Sigmoid colon (tissue), 4 donors: ENCODE data around the gene RHOH.

Experiments used
- CTCF ChIP-seq, 4 experiments: fragments of 450-650 bp in 3 of 4; fragments of 200-600 bp in 1 of 4; IDR thresholded peaks; one replicate each; pipeline ENCODE4 v1.5.1; 2016 to 2019; ENCODE audit warnings: antibody characterized with exemption in 4 of 4, mild to moderate bottlenecking in 3 of 4, moderate library complexity in 2 of 4
- POLR2A ChIP-seq, 2 donors: fragments of 450-650 bp; IDR thresholded peaks; one replicate each; pipeline ENCODE4 v1.6.1; 2016; ENCODE audit warnings: antibody characterized with exemption in 2 of 2, mild to moderate bottlenecking in 2 of 2, moderate library complexity in 2 of 2
- POLR2AphosphoS5 ChIP-seq, 4 donors: sonication (generic); formaldehyde crosslinking; IDR thresholded peaks; one replicate each; pipeline ENCODE4 v1.6.1; 2017; ENCODE audit warnings: antibody characterized with exemption in 4 of 4

- TF ChIP-seq POLR2A (IDR thresholded peaks at IDR 0.05) (no peak), POLR2AphosphoS5 (IDR thresholded peaks at IDR 0.05) (no peak), CTCF (IDR thresholded peaks at IDR 0.05) (no peak)
These were observed 97.5 kb downstream of the RHOH start for GRCh38 chr4:40294339-40294738.
